GM19035 (cell line): Measurements from ENCODE around the gene CHMP1B.
"Not testable (repeated sequence)": the region's sequence is repeated elsewhere in the genome, so short reads cannot be mapped to it uniquely, and the experiment has no call there.

Experiments
- ATAC-seq: cut with Tn5 transposase; IDR thresholded peaks from one replicate; pipeline ENCODE4 v1.9.1; 2021; ENCODE audit not compliant: unreplicated experiment

CHMP1B gene

GRCh38 chr18:11839556-11839955 is 11.7 kb upstream of the CHMP1B start:
- no peak for ATAC-seq

- no peak for ATAC-seq
Measured at GRCh38 chr18:11840493-11840892, 10.7 kb upstream of the CHMP1B start.

- ATAC-seq = no peak
Measured at GRCh38 chr18:11842562-11842961, 8.7 kb upstream of the CHMP1B start.

- no peak for ATAC-seq
Measured at GRCh38 chr18:11844436-11844835, 6.8 kb upstream of the CHMP1B start.

GRCh38 chr18:11845654-11846053 is 5.6 kb upstream of the CHMP1B start:
- ATAC-seq = no peak

- ATAC-seq = no peak
Measured at GRCh38 chr18:11847811-11848210, 3.4 kb upstream of the CHMP1B start.

GRCh38 chr18:11849279-11849678 is 1.9 kb upstream of the CHMP1B start:
- no peak for ATAC-seq

- no peak for ATAC-seq
Measured at GRCh38 chr18:11849841-11850634, 1.2 kb upstream of the CHMP1B start.

GRCh38 chr18:11850821-11851145 is 430 bp upstream of the CHMP1B start:
- peak; percentile 36 for ATAC-seq

GRCh38 chr18:11851806-11852337 is 659 bp downstream of the CHMP1B start:
- peak; percentile 23 for ATAC-seq

- ATAC-seq = not testable (repeated sequence)
Measured at GRCh38 chr18:11854554-11854953, 3.3 kb downstream of the CHMP1B start.

- ATAC-seq = no peak
Measured at GRCh38 chr18:11857177-11857887, 6.1 kb downstream of the CHMP1B start.

- ATAC-seq = no peak
Measured at GRCh38 chr18:11859282-11859830, 8.1 kb downstream of the CHMP1B start.

GRCh38 chr18:11859903-11860407 is 8.7 kb downstream of the CHMP1B start:
- ATAC-seq = no peak

- ATAC-seq = no peak
Measured at GRCh38 chr18:11860594-11861450, 9.6 kb downstream of the CHMP1B start.

- no peak for ATAC-seq
Measured at GRCh38 chr18:11861583-11862288, 10.5 kb downstream of the CHMP1B start.

GRCh38 chr18:11862468-11863137 is 11.4 kb downstream of the CHMP1B start:
- no peak for ATAC-seq

GRCh38 chr18:11864471-11864870 is 13.3 kb downstream of the CHMP1B start:
- no peak for ATAC-seq

- no peak for ATAC-seq
Measured at GRCh38 chr18:11865071-11865470, 13.9 kb downstream of the CHMP1B start.

GRCh38 chr18:11866329-11866728 is 15.1 kb downstream of the CHMP1B start:
- no peak for ATAC-seq
